Lung (tissue), 12 donors: Measurements from ENCODE around the gene TCTN2. TPM values are rescaled to one million over a fixed set of nuclear protein-coding genes. Genes with fewer than 3 reads are reported as not detected.

Experiments used
- ATAC-seq: fragments of 200-7000 bp; cut with Tn5 transposase; one replicate; pipeline ENCODE4 v1.9.1; 2020; ENCODE audit warnings: moderate number of reproducible peaks; ENCODE audit not compliant: insufficient read depth, low FRiP score
- DNase-seq, 3 donors: peaks; one replicate each; pipeline ENCODE4 v3.0.0-alpha.2; 2013 to 2017
- H3K27ac ChIP-seq, 2 donors: one replicate each; pipeline ENCODE4 v1.5.1; 2013; ENCODE audit warnings: mild to moderate bottlenecking in 2 of 2, moderate library complexity in 2 of 2, control low read depth in 1 of 2, inconsistent platforms in 1 of 2, low read depth in 1 of 2, low read length in 1 of 2
- H3K27me3 ChIP-seq, 3 donors: one replicate each; pipeline ENCODE4 v1.5.1; 2013; ENCODE audit warnings: low read length in 2 of 3; ENCODE audit not compliant: control insufficient read depth in 3 of 3, insufficient read depth in 3 of 3
- H3K36me3 ChIP-seq, 4 donors: one replicate each; pipeline ENCODE4 v1.5.1; 2013; ENCODE audit warnings: low read length in 4 of 4, mild to moderate bottlenecking in 1 of 4, moderate library complexity in 1 of 4; ENCODE audit not compliant: control insufficient read depth in 4 of 4, insufficient read depth in 4 of 4
- H3K4me1 ChIP-seq, 5 donors: one replicate each; pipeline ENCODE4 v1.5.1; 2013; ENCODE audit warnings: low read length in 5 of 5, mild to moderate bottlenecking in 2 of 5, moderate library complexity in 1 of 5; ENCODE audit not compliant: control insufficient read depth in 5 of 5, insufficient read depth in 5 of 5
- H3K4me3 ChIP-seq: one replicate; pipeline ENCODE4 v1.5.1; 2013; ENCODE audit warnings: mild to moderate bottlenecking, control low read depth, moderate library complexity
- H3K9ac ChIP-seq, 2 donors: one replicate each; pipeline ENCODE4 v1.5.1; 2013; ENCODE audit warnings: low read length in 2 of 2, control low read depth in 1 of 2; ENCODE audit not compliant: insufficient read depth in 1 of 2
- H3K9me3 ChIP-seq, 4 donors: one replicate each; pipeline ENCODE4 v1.5.1; 2013; ENCODE audit warnings: low read length in 3 of 4, mild to moderate bottlenecking in 1 of 4, moderate library complexity in 1 of 4; ENCODE audit not compliant: control insufficient read depth in 4 of 4, insufficient read depth in 3 of 4
- WGBS, 2 donors: extraction: QIAGEN DNeasy Blood & Tissue Kit; methylation state at CpG; one replicate each; pipeline ENCODE4 v1.1.7; 2013; 5-methylcytosine and 5-hydroxymethylcytosine counted together
- polyA plus RNA-seq, 2 donors: library from polyadenylated mRNA; stranded (reverse); fragments of 200-250 nt; gene quantifications; one replicate each; pipeline ENCODE4 v1.2.1, GENCODE V29; 2013
- total RNA-seq, 2 donors: library from RNA; depleted of rRNA in 1 of 2; stranded (reverse); fragments of >200 nt in 1 of 2; gene quantifications; one replicate each; pipeline ENCODE4 v1.2.1, GENCODE V29; 2014 to 2021
- TF ChIP-seq, protein P1 (sequence below): IDR thresholded peaks from 2 replicates; pipeline ENCODE4 v1.5.1; 2012; ENCODE audit warnings: mild to moderate bottlenecking; ENCODE audit errors: control extremely low read depth, extremely low read depth
- donor health status: control.
- donor health status: control.
- donor health status: Bipolar disorder and iron deficiency.
- donor health status: healthy.
- donor health status: DM: yes; HTN: yes; CAD: no.

Gene TCTN2
- total and polyA plus RNA-seq, 4 donors, result 5.2 to 28.2 (median 14.2) TPM

DNA sequence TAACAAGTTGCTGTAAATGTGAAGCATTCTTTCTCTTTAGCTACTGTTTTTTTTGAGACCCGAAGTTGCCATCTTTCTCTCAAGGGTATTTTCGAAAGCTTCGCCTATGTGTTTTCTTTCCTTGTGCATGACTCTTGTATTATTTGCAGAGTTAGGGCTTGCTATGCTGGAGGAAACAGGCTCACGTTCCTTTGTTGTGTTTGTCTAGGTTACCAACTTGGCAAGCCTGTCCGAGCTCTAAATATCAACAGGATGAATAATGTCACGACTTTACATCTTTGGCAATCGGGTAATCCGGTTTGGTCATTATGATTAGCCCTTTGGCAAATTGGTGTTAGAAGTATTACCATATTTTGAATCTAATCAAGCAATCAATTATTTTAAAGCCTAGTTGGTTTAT, 25.3 kb downstream of the TCTN2 start:
- 77 to 84% methylated on average over 8 of the region's 8 CpGs for WGBS, 2 donors
- Histone ChIP-seq H3K9me3 (no peaks in the 10 kb centered on the region), H3K27ac (no peak overlapping the region), H3K27me3 (no peaks in the 10 kb centered on the region), H3K4me3 (no peak overlapping the region), H3K36me3 (peaks cover 3 to 41% (median 19%) of the 10 kb centered on the region in 4 donors), H3K4me1 (no peaks in the 10 kb centered on the region), H3K9ac (no peak overlapping the region)
- DNase-seq (peak in 2 of 3 donors; percentile 9 to 13), ATAC-seq (no peak)
- TF ChIP-seq, protein P1, sequence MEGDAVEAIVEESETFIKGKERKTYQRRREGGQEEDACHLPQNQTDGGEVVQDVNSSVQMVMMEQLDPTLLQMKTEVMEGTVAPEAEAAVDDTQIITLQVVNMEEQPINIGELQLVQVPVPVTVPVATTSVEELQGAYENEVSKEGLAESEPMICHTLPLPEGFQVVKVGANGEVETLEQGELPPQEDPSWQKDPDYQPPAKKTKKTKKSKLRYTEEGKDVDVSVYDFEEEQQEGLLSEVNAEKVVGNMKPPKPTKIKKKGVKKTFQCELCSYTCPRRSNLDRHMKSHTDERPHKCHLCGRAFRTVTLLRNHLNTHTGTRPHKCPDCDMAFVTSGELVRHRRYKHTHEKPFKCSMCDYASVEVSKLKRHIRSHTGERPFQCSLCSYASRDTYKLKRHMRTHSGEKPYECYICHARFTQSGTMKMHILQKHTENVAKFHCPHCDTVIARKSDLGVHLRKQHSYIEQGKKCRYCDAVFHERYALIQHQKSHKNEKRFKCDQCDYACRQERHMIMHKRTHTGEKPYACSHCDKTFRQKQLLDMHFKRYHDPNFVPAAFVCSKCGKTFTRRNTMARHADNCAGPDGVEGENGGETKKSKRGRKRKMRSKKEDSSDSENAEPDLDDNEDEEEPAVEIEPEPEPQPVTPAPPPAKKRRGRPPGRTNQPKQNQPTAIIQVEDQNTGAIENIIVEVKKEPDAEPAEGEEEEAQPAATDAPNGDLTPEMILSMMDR, result no peak

DNA sequence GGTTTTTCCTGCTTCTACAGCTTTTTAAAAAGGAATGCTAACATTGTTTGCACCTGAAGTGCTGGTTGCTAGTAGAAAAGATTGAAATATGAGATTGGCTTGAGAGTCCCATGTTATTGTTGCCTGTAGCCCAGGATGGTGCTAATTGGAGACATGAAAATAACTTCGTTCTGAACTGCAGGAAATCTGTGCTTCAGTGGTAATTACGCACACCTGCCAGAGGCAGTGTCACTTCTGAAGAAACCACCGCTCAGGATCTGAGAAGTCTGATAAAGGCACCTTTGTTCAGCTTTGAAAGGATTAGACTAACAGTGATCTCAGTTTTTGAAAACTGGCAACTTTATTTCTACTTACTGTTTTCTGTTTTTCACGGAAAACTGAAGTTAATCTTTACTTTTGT, 25.7 kb downstream of the TCTN2 start:
- no peak overlapping the region for H3K9ac ChIP-seq
- DNase-seq, result peak in 2 of 3 donors; percentile 10 to 24
- H3K9me3 ChIP-seq, result no peaks in the 10 kb centered on the region
- peaks cover 3 to 37% (median 17%) of the 10 kb centered on the region in 4 donors for H3K36me3 ChIP-seq
- no peaks in the 10 kb centered on the region for H3K27me3 ChIP-seq
- WGBS, 2 donors, result 84 to 87% methylated on average over 4 of the region's 4 CpGs
- TF ChIP-seq, protein P1, result no peak
- no peak overlapping the region for H3K4me3 ChIP-seq
- no peak for ATAC-seq
- no peaks in the 10 kb centered on the region for H3K4me1 ChIP-seq
- H3K27ac ChIP-seq, result no peak overlapping the region

DNA sequence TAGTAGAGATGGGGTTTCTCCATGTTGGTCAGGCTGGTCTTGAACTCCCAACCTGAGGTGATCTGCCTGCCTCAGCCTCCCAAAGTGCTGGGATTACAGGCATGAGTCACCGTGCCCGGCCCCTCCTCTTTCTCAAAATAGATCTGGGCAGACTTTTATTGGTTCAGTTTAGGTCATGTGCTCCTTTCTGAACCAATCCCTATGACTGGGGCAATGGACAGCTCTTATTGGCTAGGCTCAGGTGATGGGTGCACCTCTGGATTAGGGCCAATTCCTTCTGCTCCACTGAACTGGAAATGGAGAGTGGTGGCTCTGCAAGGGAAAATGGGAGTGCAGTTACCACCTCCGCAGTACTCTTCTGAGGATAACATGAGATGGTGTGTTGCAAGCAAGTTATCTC, 35.0 kb downstream of the TCTN2 start:
- H3K27me3 ChIP-seq, result no peaks in the 10 kb centered on the region
- DNase-seq (no peak), ATAC-seq (no peak)
- no peak overlapping the region for H3K9ac ChIP-seq
- whole genome bisulfite sequencing, 2 donors, result 86 to 88% methylated on average over 3 of the region's 3 CpGs
- no peaks in the 10 kb centered on the region for H3K9me3 ChIP-seq
- H3K36me3 ChIP-seq, result peaks cover 0 to 27% (median 6%) of the 10 kb centered on the region in 4 donors
- H3K27ac ChIP-seq, result no peak overlapping the region
- no peaks in the 10 kb centered on the region for H3K4me1 ChIP-seq
- TF ChIP-seq, protein P1, result no peak
- H3K4me3 ChIP-seq, result no peak overlapping the region

DNA sequence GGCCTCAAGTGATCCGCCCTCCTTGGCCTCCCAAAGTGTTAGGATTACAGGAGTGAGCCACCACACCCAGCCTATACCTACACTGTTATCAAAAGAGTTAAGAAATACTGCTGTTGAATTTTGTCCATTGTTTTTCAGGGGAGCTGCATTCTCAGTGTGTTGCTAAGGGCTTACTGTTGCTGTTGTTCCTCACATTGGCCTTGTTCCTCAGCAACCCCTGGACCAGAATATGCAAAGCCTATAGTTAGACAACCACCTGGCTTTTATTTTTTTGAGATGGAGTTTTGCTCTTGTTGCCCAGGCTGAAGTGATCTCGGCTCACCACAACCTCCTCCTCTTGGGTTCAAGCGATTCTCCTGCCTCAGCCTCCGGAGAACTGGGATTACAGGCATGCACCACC, 36.6 kb downstream of the TCTN2 start:
- DNase-seq (no peak), ATAC-seq (no peak)
- peaks cover 0 to 5% (median 0%) of the 10 kb centered on the region in 5 donors for H3K4me1 ChIP-seq
- no peak overlapping the region for H3K27ac ChIP-seq
- no peaks in the 10 kb centered on the region for H3K9me3 ChIP-seq
- no peak overlapping the region for H3K9ac ChIP-seq
- no peaks in the 10 kb centered on the region for H3K27me3 ChIP-seq
- TF ChIP-seq, protein P1, result no peak
- H3K4me3 ChIP-seq, result no peak overlapping the region
- H3K36me3 ChIP-seq, result peaks cover 0 to 24% (median 4%) of the 10 kb centered on the region in 4 donors
- WGBS, 2 donors, result 97 to 99% methylated on average over 4 of the region's 4 CpGs
